Glutamatergic neuron (in vitro differentiated cells): ENCODE measurements around the gene ANAPC10. TPM values are rescaled to one million over a fixed set of nuclear protein-coding genes. Genes with fewer than 3 reads are reported as not detected.
A peak's percentile ranks its signal among the peaks of the same experiment; 100 is the strongest.
"Not testable (repeated sequence)": the region's sequence is repeated elsewhere in the genome, so short reads cannot be mapped to it uniquely, and the experiment has no call there.

Experiments
- DNase-seq: peaks from one replicate; pipeline ENCODE4 v3.0.0; 2022
- H3K27ac Mint-ChIP-seq: one replicate; pipeline ENCODE4 v1.8.0; 2020; ENCODE audit warnings: mild to moderate bottlenecking, mixed read lengths, inconsistent platforms; ENCODE audit not compliant: unreplicated experiment
- H3K27me3 Mint-ChIP-seq: one replicate; pipeline ENCODE4 v1.8.0; 2020; ENCODE audit warnings: mild to moderate bottlenecking, moderate library complexity, mixed read lengths, inconsistent platforms; ENCODE audit not compliant: unreplicated experiment
- H3K36me3 Mint-ChIP-seq: one replicate; pipeline ENCODE4 v1.8.0; 2020; ENCODE audit warnings: mild to moderate bottlenecking, mixed read lengths, inconsistent platforms; ENCODE audit not compliant: unreplicated experiment
- H3K4me1 Mint-ChIP-seq: one replicate; pipeline ENCODE4 v1.8.0; 2020; ENCODE audit warnings: mild to moderate bottlenecking, low read depth, mixed read lengths, inconsistent platforms; ENCODE audit not compliant: unreplicated experiment
- H3K4me3 Mint-ChIP-seq: one replicate; pipeline ENCODE4 v1.8.0; 2020; ENCODE audit warnings: mild to moderate bottlenecking, mixed read lengths, inconsistent platforms; ENCODE audit not compliant: unreplicated experiment
- H3K9me3 Mint-ChIP-seq: one replicate; pipeline ENCODE4 v1.8.0; 2020; ENCODE audit warnings: mild to moderate bottlenecking, moderate library complexity, mixed read lengths, inconsistent platforms; ENCODE audit not compliant: unreplicated experiment
- CTCF ChIP-seq: fragments of 200-600 bp; sonication (generic); IDR thresholded peaks from one replicate; pipeline ENCODE4 v1.5.0; 2021; ENCODE audit not compliant: partially characterized antibody, unreplicated experiment
- total RNA-seq: library from RNA; stranded (reverse); fragmentation: NEBNext Ultra II Directional; extraction: Animal tissue kit (Norgen Biotek cat#: 25700); gene quantifications from one replicate; pipeline ENCODE4 v1.2.1, GENCODE V29; 2021; ENCODE audit not compliant: unreplicated experiment

The ANAPC10 gene
- total RNA-seq, 1 donor from 2014 or later: 16.2 TPM

- DNase-seq: no peak
- peaks cover 9% of the 10 kb centered on the region for H3K4me1 Mint-ChIP-seq
- peaks cover 3% of the 10 kb centered on the region for H3K9me3 Mint-ChIP-seq
- peaks cover 5% of the 10 kb centered on the region for H3K36me3 Mint-ChIP-seq
- no peak overlapping the region for H3K4me3 Mint-ChIP-seq
- peak overlapping the region; percentile 23 for H3K27ac Mint-ChIP-seq
- peaks cover 2% of the 10 kb centered on the region for H3K27me3 Mint-ChIP-seq
- TF ChIP-seq CTCF: no peak
Measured at GRCh38 chr4:145012841-145013240, 85.2 kb downstream of the ANAPC10 start.

GRCh38 chr4:145011636-145012035, 86.4 kb downstream of the ANAPC10 start:
- Mint-ChIP-seq H3K4me1 (peaks cover 9% of the 10 kb centered on the region), H3K27ac (no peak overlapping the region), H3K9me3 (peaks cover 3% of the 10 kb centered on the region), H3K4me3 (no peak overlapping the region), H3K36me3 (peaks cover 5% of the 10 kb centered on the region), H3K27me3 (peaks cover 2% of the 10 kb centered on the region)
- no peak for DNase-seq
- TF ChIP-seq CTCF: no peak

GRCh38 chr4:145010315-145010714, 87.7 kb downstream of the ANAPC10 start:
- H3K27ac Mint-ChIP-seq, DNase-seq, H3K4me1 Mint-ChIP-seq, H3K4me3 Mint-ChIP-seq, H3K9me3 Mint-ChIP-seq, H3K36me3 Mint-ChIP-seq, H3K27me3 Mint-ChIP-seq: not testable (repeated sequence)

GRCh38 chr4:145003675-145004074, 94.3 kb downstream of the ANAPC10 start:
- H3K27me3 Mint-ChIP-seq: peaks cover 6% of the 10 kb centered on the region
- no peak for DNase-seq
- no peaks in the 10 kb centered on the region for H3K4me1 Mint-ChIP-seq
- H3K36me3 Mint-ChIP-seq: no peaks in the 10 kb centered on the region
- no peak for TF ChIP-seq CTCF
- no peak overlapping the region for H3K4me3 Mint-ChIP-seq
- peaks cover 7% of the 10 kb centered on the region for H3K9me3 Mint-ChIP-seq
- H3K27ac Mint-ChIP-seq: no peak overlapping the region

- no peak overlapping the region for H3K27ac Mint-ChIP-seq
- H3K4me3 Mint-ChIP-seq: no peak overlapping the region
- H3K27me3 Mint-ChIP-seq: peaks cover 6% of the 10 kb centered on the region
- peaks cover 7% of the 10 kb centered on the region for H3K9me3 Mint-ChIP-seq
- TF ChIP-seq CTCF: no peak
- peaks cover 5% of the 10 kb centered on the region for H3K36me3 Mint-ChIP-seq
- DNase-seq: no peak
- H3K4me1 Mint-ChIP-seq: no peaks in the 10 kb centered on the region
Measured at GRCh38 chr4:145001635-145002034, 96.4 kb downstream of the ANAPC10 start.

GRCh38 chr4:145000656-145001055, 97.3 kb downstream of the ANAPC10 start:
- H3K27me3 Mint-ChIP-seq, H3K36me3 Mint-ChIP-seq, DNase-seq, H3K4me1 Mint-ChIP-seq, H3K27ac Mint-ChIP-seq, H3K4me3 Mint-ChIP-seq, H3K9me3 Mint-ChIP-seq: not testable (repeated sequence)
